Measurements from ENCODE around the gene ENTPD6.
"Not testable (repeated sequence)": the region's sequence is repeated elsewhere in the genome, so short reads cannot be mapped to it uniquely, and the experiment has no call there.

ENTPD6 gene

DNA sequence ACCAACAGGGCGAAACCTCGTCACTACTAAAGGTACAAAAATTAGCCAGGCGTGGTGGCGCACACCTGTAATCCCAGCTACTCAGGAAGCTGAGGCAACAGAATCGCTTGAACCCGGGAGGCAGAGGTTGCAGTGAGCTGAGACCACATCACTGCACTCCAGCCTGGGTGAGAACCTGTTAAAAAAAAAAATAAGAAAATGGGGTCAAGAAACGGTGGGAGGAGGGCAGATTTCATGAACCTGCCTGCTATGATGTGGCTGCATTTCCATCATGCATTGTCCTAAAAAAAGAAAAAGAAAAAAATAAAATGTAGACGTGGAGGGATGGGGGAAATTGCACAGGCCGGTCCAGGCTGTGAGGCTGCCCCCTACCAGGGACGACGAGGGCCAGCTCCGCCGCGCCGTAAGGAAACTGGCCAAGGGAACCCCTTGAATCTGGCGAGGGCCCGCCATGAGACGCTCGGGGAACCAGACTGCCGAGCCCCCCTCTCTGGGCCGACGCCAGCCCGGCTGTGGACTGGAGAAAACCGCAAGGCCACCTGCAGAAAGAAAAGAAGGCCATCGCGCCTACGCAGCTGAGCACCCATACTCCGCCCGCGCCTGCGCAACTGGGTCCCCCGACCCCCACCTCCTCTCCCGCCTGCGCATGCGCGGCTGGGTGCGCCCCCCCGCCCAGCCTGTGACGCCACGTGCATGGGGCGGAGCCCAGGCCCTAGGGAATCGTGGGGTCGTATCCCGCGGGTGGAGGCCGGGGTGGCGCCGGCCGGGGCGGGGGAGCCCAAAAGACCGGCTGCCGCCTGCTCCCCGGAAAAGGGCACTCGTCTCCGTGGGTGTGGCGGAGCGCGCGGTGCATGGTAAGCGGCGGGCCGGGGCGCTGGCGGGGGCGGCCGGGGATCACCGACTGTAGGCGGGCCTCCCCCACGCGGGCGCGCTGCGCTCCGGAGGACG, at the start of gene ENTPD6:
TSS of gene ENTPD6 (plus strand) at position 699 of the 948 bp plus-strand sequence. CDS start 10,825 bp downstream, outside the sequence.
- DNase-seq (ENCODE audit: low spot score): peak; percentile 83

DNA sequence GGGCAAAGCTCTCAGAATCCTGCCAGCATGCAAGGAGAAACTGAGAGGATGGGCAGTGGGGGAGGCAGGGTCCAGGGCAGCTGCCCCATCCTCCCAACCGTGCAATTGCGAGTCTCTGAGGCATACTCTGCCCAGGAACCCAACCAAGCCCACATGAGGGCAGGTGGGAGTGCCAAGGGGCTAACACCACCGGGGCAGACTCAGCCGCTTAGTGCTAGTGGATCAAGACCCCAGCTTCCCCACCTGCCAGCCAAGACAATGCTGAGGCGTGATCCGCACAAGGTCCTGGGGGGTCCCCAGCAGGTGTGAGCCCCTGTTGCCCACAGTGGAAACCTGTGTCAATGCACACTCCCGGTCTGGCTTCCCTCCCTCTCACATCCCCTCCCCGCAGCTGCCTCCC, 48.5 kb upstream of the ENTPD6 start:
- no peak for DNase-seq (ENCODE audit: low spot score)

DNA sequence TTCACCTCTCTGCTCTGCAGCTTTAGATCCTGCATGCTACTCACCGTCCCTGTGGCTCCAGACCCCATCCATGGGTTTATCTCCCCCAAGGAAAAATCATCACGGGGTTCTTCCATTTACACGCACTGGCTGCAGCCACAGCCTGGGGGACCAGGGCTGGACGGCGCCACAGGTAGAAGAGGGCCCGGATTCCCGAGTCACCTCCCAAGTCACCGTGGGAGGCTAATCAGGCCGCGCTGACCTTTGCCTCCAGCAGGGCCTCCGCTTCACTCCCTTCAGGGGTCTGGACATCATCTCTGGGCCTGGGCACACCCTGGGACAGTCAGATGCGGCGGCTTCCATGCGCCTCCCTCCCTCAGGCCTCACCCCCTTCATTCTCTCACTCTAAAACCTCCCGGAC, 47.8 kb upstream of the ENTPD6 start:
- DNase-seq (ENCODE audit: low spot score): no peak

DNA sequence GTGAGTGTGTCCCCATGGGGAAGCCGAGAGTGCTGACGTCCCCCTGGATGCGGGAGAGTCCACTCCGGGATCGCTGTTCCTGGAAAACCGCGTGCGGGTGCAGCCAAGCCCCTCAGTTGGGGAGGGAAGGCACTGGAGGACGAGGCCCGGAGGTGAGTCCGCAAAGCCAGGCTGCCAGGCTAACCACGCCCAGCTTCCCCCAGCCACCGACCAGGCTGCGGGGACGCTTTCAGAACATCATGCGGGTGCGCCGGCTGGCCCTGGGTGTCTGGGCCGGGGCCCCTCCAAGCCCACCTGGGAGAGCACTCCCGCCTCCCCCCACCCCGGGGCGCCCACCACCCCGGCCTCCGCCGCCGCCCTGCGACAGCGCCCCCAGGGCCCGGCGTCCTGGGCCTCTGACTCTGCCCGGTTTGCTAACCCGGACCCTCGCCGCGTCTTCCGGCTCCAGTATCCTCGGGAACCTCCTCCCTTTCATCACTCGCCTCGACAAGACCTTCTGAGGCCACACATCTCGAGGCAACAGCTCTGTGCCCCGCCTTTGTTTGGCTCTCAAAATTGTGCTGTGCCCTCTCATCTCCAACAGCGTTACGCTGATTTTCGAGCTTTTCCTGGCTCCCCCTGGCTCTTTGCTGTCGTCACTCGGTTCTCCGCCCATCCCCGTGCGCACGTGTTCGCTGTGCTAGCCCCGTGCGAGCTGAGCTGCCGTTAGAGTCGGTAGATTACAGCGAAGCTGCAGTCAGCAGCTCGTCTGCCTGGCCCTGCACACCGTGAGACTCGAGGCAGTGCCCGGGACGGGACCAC, 47.1 kb upstream of the ENTPD6 start:
- DNase-seq (ENCODE audit: low spot score): no peak

DNA sequence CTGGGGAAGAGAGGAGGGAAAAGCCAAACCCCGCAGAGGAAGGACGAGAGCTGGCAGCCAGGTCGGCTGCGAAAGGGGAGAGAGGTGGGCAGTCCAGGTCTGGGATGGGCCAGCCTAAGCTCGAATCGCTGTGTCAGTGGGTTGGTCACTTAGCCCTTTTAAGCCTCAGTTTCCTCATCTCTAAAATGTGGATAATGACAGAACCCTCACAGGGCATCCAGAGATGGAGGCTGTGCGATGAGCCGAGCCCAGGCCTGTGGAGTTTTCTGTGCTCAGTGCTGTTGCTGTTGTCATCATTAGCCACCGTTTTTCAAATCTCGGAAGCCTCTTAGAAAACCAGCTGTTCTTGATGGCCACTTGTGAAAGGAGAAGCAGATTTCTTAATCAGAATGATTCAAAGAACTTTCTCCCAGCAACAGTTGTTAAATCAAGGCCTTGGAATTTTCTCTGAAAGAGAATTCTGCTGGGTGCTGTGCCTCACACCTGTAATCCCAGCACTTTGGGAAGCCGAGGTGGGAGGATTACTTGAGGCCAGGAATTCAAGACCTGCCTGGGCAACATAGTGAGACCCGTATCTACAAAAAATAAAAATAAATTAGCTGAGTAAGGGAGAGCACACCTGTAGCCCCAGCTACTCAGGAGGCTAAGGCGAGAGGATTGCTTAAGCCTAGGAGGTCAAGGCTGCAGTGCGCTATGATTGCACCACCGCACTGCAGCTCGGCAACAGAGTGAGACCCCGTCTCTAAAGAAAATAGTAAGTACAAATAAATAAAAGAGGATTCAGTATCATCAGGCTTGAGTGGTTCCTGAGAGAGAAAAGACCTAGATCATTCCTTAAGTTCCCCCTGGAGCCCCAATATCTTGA, 46.3 kb upstream of the ENTPD6 start:
- no peak for DNase-seq (ENCODE audit: low spot score)

DNA sequence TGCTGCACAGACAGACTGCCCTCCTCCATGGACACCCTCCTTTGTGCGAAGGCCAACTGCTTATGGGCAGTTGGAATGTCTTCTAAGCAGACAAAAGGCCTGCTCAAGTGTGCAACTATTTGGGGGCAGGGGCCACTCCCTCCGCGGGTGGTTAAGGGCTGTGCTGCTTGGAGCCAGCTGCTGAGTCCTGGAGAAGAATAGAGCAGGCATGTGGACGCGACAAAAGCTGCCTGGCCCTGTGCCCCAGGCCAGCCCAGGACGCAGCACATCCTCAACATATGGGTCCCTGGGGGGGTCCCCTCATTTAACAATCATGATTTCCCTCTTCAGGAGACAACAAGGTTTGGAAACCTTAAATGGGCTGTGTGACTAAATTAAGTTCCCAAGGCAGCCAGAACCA, 45.5 kb upstream of the ENTPD6 start:
- no peak for DNase-seq (ENCODE audit: low spot score)

DNA sequence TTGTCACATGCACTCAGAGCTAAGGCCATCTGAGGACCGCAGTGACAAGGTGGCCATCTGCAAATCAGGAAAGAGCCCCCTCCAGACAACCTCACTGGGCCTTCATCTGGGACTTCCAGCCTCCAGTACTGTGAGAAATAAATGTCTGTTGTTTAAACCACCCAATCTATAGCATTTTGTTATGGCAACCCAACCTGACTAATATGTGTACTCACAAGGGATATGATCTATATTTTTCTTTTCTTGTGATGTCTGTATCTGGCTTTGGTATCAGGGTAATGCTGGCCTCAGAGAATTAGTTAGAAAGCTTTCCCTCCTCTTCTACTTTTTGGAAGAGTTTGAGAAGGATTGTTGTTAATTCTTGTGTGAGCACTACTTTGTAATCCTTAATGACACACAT, 37.5 kb upstream of the ENTPD6 start:
- no peak for DNase-seq (ENCODE audit: low spot score)

DNA sequence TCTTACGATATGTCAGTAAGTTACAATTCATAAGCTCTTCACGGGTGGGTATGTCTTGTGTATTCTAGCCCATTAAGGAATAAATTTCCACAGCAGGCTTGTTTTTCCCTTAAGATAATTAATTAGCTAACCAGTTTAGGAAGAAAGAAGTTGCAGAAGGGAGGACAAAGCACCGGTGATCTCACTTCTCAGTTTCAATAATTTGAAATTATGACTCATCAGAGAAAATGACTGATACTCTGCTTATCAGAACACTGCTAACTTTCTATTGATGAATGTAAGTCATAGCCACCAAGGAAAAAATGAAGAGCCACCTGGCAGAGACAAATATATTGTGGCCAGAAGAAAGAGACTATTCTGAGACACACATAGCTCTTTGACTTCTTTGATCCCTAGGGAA, 35.0 kb upstream of the ENTPD6 start:
- DNase-seq (ENCODE audit: low spot score): no peak

DNA sequence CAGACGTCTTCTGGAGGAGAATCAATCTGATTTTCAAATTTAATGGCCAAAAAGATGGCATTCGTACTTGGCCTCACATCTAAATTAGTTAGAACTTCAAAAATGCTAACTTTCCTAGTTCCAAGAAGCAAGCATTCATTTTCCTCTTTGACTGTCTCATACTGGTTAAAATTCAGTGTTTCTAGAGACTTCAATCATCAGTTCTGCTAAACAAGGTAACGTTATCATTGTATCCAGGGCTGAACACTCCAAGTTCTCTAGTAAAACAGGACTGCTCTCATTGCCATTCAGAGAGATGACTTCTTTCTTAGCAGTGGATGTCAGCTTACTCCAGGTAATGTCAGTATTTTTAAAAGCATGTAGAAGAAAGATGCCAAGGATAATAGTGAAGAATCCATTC, 34.6 kb upstream of the ENTPD6 start:
- no peak for DNase-seq (ENCODE audit: low spot score)

DNA sequence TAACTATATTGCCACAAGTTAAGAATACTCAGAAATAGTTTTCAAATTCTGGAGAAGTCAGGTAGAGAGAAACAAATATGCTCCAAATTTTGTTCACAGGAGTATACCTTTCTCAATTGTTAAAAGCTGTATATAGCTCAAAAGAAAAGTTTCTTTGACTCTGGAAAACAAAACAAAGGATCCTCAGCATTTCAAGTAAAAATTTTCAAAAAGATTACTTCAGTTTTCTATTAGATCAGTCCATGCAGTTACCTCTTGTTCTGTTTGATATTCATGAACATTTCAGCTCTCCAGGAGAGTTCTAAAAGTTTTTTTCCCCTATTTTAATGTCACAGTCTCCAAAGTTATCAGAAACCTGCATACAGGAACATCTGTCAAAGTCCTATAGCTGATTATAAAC, 30.4 kb upstream of the ENTPD6 start:
- DNase-seq (ENCODE audit: low spot score): no peak

DNA sequence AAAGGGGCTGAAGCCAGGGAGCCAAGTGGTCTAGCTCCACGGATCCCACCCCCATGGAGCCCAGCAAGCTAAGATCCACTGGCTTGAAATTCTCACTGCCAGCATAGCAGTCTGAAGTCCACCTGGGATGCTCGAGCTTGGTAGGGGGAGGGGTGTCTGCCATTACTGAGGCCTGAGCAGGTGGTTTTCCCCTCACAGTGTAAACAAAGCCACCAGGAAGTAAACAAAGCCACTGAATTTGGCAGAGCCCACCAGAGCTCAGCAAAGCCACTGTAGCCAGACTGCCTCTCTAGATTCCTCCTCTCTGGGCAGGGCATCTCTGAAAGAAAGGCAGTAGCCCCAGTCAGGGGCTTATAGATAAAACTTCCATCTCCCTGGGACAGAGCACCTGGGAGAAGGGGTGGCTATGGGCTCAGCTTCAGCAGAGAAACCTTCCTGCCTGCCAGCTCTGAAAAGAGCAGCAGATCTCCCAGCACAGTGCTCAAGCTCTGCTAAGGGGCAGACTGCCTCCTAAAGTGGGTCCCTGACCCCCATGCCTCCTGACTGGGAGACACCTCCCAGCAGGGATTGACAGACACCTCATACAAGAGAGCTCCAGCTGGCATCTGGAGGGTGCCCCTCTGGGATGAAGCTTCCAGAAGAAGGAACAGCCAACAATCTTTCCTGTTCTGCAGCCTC, 29.3 kb upstream of the ENTPD6 start:
- not testable (repeated sequence) for DNase-seq (ENCODE audit: low spot score)

DNA sequence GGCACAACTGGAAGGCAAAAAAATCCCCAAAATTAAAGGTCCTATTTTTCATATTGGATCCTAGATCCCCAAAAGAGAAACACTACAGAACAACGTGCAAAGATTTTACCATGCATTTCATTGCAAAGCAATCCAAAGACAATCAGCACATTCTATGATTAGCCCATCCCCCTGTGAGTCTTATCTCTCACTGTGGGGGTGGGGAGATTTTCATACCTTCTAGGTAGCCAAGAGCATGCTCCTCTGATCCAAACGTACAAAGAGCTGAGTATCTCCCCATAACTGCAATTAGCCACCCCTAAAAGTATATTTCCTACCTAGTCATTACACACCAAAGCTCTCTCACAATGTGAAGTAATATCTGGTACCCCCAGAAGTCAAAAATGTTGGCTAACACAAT, 22.2 kb upstream of the ENTPD6 start:
- DNase-seq (ENCODE audit: low spot score): no peak

DNA sequence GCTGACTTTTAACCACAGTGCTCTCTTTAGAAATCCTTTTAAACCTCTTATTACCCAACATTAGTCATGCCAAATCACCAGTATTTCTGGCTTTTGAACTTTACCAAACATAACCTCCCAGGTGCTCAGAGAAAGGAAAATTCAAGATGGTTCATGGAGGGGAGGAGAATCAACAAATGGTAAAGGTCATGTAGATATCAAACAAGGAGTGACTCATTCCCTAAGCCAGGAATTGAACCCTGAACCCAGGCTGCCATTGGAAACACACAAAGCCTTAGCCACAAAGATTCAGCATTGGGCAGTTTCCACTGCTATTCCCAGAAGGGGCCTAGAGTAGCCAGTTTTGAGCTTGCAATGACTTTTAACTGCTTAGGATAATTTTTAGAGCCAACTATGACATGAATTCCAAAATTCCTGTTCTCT, 21.6 kb upstream of the ENTPD6 start:
- DNase-seq (ENCODE audit: low spot score): no peak

DNA sequence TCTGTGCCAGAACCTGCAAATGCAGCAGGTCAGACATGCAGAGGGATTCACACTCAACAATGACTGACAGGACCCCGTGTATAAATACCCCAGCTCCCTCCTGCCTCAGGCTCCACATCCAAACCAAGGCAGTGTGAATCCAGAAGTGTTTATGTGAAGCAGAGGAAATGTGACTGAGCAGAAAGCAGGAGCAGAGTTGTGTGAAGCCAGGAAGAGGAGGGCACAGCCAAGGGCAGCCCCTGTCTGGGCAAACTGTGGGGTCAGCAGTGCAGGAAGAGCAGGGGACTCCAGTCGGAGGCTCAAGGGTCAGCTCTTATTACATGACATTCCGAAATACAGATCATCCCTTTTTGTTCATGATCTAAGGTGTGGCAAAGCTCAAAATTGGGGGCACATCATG, 19.3 kb upstream of the ENTPD6 start:
- no peak for DNase-seq (ENCODE audit: low spot score)

DNA sequence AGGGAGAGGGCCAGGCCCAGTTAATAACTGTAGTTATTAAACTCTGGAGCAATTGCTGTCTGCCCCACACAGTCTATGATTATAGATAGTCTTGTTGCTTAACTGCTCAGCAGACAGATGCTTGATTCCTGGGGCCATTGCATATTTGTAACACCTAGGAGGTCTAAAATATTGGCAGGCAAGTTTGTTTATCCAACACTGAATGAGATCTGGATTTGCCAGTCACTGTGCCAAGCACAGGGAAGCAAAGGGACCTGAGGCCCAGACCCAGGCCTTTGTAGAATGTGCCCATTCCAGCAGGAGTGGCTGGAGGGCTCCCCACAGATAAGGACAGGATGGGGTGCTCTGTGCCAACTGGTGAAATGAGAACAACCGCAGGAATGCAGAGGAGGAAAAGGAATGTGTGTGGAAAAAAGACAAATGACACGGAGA, 17.6 kb upstream of the ENTPD6 start:
- no peak for DNase-seq (ENCODE audit: low spot score)

DNA sequence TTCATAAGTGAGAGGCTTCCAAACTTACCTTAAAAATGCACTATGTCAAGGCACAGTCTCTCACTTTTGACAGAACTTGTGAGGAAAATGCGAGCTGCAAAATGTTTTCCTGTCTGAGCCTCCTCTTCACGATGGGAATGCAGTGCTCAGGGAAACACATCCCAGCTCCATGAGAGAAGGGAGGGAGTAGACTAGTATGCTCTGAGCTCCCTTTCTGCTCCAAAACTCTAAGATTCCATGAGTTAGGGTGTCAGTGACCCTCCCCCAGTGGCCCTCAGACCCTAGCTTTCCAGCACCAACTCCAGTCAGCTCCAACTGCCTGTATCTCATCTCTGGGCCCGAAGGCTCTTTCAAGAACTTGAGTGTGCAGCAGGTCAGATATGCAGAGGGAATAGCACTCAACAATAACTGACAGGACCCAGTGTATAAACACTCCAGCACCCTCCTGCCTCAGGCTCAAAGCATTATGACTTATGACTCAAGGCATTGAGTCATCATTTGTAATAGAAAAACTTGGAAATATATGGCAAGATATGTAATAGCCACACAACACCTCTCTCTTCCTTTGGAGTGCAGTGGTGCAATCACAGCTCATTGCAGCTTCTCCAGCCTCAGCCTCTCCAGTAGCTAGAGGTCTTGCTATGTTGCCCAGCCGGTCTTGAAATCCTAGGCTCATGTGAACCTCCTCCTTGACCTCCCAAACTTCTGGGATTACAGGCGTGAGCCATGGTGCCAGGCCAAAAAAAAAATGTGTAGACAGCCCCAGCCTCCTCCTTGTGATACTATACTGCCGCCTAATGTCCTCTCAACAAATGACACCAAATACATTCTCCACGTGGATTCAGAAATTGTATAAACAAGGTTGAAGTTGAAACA, 16.7 kb upstream of the ENTPD6 start:
- peak; percentile 85 for DNase-seq (ENCODE audit: low spot score)

DNA sequence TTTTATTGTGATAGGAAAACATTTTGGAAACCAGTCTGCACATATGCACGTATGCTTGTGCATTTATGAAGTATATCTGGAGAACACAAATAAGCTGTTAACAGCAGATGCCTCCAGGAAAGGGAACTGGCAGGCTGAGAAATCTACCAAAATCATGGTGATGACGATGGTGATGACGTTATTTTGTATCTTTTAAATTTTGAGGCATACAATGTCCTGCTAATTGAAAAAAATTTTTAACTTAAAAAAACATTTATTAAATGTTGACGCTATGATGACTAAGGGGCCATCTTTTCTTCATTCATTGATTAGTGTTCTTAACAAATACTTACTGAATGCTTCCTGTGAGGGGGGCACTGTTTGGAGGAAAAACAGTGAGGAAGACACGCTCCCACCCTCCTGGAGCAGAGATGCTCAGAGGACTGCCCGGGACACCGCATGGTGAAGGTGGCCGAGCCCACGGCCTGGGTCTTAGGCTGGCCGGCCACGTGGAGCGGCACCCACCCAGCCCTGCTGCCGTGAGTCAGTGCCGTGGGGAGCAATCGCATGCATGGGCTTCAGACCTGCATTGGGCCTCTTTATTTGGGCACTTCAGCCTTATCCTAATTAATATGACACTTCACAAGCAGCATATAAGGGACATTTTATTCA, 15.9 kb upstream of the ENTPD6 start:
- DNase-seq (ENCODE audit: low spot score): no peak

DNA sequence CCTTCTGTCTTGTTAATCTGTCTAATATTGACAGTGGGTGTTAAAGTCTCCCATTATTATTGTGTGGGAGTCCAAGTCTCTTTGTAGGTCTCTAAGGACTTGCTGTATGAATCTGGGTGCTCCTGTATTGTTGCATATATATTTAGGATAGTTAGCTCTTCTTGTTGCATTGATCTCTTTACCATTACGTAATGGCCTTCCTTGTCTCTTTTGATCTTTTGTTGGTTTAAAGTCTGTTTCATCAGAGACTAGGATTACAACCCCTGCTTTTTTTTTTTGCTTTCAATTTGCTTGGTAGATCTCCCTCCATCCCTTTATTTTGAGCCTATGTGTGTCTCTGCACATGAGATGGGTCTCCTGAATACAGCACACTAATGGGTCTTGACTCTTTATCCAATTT, 11.1 kb upstream of the ENTPD6 start:
- not testable (repeated sequence) for DNase-seq (ENCODE audit: low spot score)

DNA sequence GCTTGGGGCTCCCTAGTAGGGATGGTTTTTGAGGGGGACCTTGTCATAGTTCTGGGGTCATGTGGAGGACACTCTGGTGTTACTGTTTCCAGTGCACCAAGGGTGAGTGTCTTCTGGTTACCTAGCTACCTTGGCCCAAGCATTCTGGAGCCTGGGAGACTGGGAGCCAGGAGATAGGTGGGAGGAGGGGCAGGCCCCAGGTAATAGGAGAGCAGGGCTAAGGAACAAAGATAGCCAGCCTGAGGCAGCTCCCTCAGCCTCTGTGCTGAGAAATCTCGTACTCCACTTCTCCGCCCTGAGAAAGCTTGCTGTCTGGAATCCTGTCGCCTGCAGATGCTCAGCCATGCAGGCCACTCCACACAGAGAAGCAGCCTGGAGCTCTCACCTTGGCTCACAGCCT, 8.3 kb upstream of the ENTPD6 start:
- no peak for DNase-seq (ENCODE audit: low spot score)

DNA sequence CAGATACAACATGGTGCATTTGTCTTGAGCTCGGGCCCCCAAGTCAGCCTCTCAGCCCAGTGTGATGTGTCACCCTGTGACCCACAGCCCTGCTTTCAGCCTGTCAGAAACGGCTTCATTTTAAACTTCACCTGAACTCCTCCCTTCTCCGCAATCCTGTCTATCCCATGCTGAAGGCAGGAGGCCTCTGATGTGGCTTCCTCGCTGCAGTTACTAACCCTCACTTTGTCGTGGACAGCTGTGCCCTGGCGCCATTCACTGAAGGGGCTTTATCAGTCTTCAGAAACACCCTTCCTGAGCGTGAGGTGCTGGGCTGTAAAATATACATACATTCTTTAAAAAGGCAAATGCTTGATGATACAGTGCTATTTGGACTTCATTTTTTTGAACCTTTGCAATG, 7.9 kb upstream of the ENTPD6 start:
- DNase-seq (ENCODE audit: low spot score): no peak

All from kidney capillary endothelial cell (primary cell).